ENCODE results near the gene HNRNPUL1. TPM values are rescaled to one million over a fixed set of nuclear protein-coding genes. Genes with fewer than 3 reads are reported as not detected.

The HNRNPUL1 gene
- total and polyA plus RNA-seq, 2 of the 8 experiments (the other 6 are each of a cell fraction or from before 2014, with no cell fraction given), result 99.5 to 264 TPM

DNA sequence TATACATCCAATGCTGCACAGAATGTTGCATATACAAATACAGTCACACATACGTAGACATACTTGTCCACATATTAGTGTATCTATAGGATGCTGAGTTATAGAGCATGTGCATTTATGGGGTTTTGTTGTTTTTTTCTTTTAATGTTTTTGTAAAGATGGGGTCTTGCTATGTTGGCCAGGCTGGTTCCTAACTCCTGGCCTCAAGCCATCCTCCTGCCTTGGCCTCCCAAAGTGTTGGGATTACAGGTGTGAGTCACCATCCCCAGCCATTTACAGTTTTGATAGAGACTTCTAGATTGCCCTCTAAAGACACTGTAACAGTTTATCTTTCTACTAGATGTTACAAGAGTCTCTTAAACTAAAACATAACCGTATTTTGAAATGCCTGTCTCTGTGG is 14.3 kb downstream of the HNRNPUL1 start (continued):
- TF ChIP-seq TEAD4 (IDR thresholded peaks at IDR 0.05; ENCODE audit: low read depth, low read length), result no peak
- no peak for TF ChIP-seq SP1 (IDR thresholded peaks at IDR 0.05; ENCODE audit: low read depth, low read length)
- TF ChIP-seq ASH2L (IDR thresholded peaks at IDR 0.05; ENCODE audit: low read length), result no peak
- no peak for TF ChIP-seq JUND (IDR thresholded peaks at IDR 0.05; ENCODE audit: low read length)
- no peak for TF ChIP-seq SRF (IDR thresholded peaks at IDR 0.05; ENCODE audit: low read depth, low read length)
- TF ChIP-seq SUZ12 (IDR thresholded peaks at IDR 0.05; ENCODE audit: low read length), result no peak
